Epithelial cell of prostate (primary cell): ENCODE results near the gene CDH20.

ENCODE experiments used
- DNase-seq: peaks from one replicate; pipeline ENCODE4 v3.0.0-alpha.2; 2011; ENCODE audit warnings: low read depth, low spot score
- H3K27ac ChIP-seq: fragments of 450-650 bp; 2 replicates; pipeline ENCODE4 v1.5.1; 2017; ENCODE audit warnings: mild to moderate bottlenecking

Gene CDH20

DNA sequence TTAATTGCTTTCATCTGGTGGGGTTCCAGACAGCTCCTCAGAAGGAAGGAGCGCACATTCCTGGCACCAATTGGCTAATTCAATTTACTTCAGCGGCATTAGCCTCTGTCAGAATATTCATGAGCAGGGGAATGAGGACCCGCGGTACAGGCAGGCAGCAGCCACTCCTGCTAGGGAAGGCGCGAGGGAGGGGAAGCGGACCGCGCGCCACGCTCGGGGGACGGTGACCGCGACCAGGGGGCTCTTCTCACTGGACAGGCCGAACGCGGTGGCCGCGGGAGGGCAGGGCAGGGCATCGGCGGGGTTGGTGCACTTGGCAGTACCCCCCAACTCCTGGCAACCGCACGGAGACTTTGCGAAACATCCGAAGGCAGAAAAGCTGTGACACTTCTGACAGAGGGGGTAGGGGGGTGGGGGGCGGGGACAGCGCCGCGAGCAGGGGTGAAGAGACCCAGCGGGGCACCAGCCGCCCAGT lies at the start of gene CDH20:
Gene CDH20, plus strand, starts transcription at position 160 of the 475 bp plus-strand sequence.
- no peak within 1 kb of the TSS for H3K27ac ChIP-seq
- no peak for DNase-seq

DNA sequence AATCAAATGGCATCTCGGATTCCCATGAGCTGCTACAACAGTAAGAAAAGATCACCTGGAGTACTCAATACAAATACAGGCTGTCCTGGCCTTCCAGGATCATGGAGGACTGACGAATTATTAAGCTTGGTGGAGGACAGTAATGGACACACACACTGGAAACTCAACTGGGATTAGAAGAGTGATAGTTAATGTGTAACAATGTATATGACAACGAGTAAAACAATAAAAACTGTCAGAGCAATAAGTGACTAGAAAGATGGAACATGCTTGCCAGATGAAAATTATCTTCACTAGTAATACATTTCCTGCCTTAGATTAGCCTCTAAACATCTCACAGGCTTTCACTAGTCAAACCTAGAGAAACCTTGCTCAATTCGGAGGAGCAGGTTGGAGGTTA lies 49.2 kb upstream of the CDH20 start:
- no peak overlapping the region for H3K27ac ChIP-seq

DNA sequence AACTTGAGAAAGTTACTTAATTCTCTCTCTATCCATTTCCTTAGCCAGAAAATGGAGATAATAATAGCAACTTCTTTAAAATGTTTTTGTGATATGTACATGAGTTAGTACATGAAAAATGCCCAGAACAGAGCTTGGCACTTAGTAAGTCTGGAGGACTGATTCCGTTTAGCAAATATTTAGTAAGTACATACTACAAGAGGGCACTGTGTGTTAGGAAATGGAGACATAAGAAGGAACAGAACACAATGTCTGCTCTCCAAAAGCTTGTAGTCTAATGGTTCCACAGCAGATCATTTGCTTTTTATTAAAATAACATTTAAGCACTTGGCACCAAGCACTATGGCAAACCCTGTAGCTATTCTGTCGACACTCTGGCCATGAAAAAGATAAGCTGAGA lies 47.5 kb upstream of the CDH20 start:
- H3K27ac ChIP-seq, result no peak overlapping the region
- no peak for DNase-seq

More for the DNA sequence above, 49.2 kb upstream of the CDH20 start:
- DNase-seq, result no peak

DNA sequence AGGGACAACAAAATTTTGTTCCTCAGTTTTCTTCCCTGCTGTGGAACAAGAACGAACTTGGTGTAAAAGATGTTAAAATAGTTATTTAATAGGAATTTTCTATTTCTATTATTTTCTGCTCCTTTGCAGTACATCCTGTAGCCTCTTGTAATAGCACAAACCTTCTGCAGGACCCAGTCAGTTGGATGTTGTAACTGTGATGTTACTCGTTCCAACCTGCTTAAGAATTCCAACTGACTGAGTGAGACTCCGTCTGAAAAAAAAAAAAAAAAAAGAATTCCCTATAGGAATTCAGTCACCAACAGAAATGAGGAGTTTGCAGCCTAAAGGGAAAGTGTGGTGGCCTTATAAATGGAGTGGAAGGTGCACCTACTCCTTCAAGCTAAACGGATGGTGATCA lies 46.4 kb upstream of the CDH20 start:
- DNase-seq, result peak; percentile 22
- H3K27ac ChIP-seq, result no peak overlapping the region

DNA sequence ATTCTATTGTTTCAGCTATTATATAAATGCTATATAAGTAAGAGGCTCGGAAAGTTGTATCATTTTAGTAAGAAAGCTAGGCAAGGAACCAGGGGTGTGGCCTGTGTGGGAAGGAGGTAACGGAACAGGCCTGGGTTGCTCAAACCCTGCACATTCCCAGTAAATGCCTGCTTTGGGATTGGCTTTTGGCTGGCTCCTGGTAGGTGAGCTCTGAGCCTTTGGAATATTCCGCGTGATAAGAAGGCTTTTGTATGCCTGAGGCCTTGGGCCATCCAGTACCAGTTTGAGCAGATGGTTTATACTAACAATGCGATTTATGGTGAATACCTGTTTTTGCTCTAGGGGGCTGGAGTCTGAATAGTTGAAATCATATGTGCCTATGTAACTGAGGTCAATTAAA lies 42.6 kb upstream of the CDH20 start:
- DNase-seq, result no peak
- H3K27ac ChIP-seq, result no peak overlapping the region

DNA sequence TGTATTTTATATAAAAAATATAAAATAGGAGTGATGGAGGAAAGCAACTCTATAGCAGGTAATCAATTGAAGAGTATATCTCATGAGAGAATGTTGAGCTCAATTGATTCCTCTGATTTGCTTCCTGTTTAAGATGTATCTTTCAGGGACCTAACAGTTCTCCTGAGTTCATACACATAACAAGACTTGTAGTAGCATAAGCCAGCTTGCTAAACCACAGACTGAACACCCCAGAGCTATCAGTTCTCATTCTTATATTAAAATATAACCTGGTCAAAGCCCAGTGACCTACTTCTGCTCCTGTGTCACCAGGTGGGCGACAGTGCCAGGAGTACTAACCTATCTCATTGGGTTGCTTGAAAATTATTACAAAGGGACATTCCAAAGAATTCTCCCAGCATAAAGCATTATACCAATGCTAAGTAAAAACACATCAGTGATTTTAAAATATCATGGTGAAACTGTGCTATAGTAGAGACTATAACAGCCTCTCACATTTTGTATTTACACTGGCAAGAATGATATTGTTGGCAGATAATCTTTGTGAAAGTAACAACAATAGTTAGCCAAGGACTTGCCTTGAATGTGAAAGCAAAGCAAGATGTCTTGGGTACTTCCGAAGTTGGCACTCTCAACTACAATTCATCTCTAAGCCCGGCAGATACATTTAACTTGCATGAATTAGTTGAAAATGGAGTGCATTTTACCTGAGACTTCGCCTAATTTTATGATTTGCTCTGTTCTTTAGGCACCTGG lies 40.8 kb upstream of the CDH20 start:
- no peak for DNase-seq
- H3K27ac ChIP-seq, result no peak overlapping the region

DNA sequence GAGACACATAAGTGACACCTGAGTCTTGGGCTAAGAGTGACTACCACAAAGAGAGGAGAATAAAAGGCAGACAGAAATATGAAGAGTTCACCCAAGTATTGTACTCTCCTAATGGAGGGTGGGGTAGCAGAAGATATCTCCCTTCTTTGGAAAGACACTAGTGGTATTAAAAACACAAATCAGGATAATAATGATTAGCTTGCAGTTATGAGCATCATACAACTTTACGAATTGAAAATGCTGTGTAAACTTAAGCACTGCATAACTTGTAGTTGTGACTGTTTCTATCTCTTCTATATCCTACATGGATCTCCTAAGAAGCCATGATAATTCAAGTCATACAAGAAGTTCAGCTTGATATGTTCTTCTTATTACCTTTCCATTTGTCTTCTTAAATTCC lies 38.1 kb upstream of the CDH20 start:
- no peak overlapping the region for H3K27ac ChIP-seq
- no peak for DNase-seq

DNA sequence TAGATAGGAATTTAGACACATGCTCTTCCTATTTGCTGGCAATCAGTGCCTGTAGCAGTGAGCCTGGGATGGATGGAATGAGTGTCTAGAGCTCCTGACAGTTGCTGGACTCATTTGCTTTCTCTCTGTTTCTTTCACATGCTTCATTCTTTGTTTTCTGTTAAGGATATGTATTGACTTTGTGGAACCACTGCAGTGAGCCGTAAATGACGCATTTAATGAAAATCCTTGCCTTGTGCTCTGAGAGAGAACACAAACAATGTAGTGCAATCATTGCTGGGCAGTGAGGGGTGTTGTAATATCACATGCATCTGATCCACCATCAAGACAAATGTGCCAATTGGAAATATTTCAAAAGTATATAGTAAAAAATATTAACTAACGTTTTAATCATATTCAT lies 25.2 kb upstream of the CDH20 start:
- DNase-seq, result no peak
- H3K27ac ChIP-seq, result no peak overlapping the region

DNA sequence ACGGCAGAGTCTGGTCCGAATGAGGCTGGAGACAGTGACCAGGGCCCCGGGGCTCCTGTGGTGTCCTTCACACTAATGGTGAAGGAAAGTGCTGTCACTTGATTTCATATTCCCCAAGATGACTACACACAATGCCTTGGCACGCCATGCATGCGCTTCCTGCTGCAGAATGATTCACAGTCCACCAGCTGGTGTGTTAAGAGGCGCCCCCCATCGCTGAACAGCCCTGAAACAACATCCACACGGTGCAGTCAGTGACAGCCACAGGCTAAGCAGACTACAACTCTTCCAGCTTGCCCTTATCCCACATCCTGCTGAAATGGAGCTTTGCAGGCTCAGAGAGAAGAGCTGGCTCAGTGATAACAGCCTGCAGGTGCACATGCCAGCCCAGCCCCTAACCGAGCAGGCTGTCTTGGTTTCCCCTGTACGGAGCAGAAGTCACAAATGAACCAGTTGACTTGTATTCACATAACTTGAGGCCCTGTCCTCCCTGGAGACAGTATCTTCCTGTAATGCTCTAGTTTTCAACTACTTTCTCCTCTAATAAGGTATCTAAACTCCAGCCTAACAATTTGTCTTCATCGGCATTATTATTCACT lies 24.3 kb upstream of the CDH20 start:
- no peak for DNase-seq
- H3K27ac ChIP-seq, result no peak overlapping the region

DNA sequence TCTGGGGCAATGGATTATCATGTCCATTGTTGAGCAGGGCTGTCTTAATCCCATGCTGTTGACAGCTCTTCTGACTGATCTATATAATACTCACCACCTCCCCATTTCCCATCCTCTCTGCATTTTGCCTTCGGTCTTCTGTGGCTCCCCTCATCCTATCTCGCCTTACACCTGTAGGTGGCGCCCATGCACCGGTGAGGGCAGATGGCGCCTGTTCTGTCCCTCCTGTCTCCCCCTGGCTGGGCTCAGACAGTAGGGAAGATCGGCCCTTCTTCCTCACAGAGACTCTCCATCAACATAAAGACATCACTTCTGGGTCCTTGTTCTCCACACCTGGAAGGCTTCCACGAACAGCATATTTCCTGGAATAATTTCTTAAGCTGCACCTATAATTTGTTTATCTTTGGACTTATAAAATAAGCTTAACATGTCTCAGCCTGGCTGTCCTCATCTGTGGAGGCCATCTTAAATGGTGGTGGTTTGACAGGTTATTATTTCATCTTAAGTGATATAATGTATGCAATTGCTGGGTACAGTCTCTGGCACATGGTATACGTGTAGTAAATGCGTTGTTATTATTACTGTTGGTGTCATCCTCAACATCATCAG lies 10.9 kb upstream of the CDH20 start:
- no peak for DNase-seq
- H3K27ac ChIP-seq, result no peak overlapping the region

DNA sequence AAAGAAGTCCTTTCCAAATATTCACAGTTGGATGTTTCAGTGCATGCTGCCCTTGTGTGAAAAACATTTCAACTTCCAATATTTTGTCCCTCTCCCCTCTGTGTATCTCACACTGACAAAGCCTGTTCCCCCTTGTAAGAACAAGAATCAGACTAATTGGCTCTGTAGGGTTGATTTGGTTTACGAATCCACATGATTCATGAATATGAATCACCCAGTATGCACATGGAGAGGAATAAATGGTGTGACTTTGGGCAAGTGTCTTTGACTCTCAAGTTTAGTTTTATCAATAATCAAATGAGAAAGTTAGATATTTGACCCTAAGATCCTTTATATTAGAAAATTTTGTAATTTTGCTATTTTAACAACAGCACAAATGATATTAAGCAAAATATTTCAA lies 9.3 kb upstream of the CDH20 start:
- DNase-seq, result no peak
- no peak overlapping the region for H3K27ac ChIP-seq

DNA sequence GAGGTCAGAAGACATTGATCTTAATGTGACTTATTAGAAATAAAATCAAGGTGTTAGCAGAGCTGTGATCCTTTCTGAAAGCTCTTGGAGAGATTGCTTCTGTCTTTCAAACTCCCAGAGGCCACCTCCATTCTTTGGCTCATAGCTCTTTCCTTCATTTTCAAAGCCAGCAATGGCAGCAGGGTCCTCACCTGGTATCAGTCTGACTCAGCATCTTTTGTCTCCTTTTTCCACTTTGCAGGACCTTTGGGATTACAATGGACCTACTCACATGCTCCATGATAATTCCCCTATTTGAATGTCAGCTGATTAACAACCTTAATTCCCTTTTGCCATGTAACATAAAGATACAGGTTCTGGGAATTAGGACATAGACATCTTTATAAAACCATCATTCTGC lies 6.8 kb upstream of the CDH20 start:
- no peak for DNase-seq

DNA sequence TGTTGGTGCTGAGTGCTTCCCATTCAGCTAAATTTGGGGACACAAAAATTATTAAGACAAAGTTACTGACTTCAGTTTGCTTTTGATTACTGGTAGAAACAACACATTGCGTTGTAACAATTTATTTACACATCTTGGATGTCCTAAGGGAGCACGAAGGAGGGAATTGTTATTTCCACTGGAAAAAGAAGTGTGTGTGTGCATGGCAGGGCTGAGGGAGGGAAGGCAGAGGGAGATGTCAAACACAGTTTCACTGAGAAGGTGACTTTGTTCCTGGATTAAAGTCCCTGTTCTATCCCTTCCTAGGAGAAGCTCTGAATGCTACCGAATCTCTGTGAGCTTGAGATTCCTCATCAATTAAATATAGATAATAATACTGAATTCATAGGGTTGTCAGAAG lies 3.8 kb upstream of the CDH20 start:
- no peak for DNase-seq
- no peak overlapping the region for H3K27ac ChIP-seq

More for the DNA sequence above, 6.8 kb upstream of the CDH20 start:
- no peak overlapping the region for H3K27ac ChIP-seq

DNA sequence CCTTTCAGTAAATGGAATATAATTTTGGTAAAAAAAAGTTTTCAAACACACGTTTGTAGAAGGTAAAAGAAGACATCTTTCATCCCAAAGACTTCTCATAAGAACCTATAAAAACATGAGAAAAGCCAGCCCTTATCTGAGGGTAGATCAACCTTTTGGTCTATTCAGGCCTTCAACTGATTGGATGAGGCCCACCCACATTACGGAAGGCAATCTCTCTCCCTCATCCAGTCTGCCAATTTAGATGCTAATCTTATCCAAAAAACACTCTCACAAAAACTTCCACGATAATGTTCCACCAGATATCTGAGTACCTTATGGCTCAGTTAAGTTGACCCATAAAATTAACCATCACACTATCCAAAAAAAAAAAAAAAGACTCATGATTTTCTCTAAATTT lies 2.2 kb upstream of the CDH20 start:
- no peak for DNase-seq
- H3K27ac ChIP-seq, result no peak overlapping the region

DNA sequence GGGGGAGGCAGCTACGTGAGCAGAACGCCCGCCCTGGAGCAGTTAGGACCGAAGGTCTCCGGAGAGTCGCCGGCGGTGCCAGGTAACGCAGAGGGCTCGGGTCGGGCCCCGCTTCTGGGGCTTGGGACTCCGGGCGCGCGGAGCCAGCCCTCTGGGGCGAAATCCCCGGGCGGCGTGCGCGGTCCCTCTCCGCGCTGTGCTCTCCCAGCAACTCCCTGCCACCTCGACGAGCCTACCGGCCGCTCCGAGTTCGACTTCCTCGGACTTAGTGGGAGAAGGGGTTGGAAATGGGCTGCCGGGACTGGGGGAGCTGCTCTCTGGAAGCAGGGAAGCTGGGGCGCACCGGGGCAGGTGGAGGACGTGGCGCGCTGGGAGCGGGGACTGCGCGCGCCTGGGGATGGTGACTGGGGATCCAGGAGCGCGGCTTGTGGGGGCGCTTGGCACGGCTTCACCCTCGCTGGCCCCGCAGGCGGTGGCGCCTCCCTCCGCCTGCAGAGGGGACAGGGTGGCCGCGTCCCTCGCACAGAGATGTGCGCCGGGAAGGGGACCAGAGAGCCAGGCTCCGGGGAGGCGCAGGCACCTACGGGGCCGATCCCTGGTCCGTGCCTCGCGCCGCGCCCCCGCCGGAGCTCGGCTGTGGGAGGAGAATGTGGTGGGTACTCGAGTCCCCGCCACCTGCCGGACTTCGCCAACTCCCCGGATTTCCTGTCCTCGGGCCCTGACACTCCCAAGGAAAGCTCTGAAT lies 688 bp downstream of the CDH20 start:
- no peak for DNase-seq

DNA sequence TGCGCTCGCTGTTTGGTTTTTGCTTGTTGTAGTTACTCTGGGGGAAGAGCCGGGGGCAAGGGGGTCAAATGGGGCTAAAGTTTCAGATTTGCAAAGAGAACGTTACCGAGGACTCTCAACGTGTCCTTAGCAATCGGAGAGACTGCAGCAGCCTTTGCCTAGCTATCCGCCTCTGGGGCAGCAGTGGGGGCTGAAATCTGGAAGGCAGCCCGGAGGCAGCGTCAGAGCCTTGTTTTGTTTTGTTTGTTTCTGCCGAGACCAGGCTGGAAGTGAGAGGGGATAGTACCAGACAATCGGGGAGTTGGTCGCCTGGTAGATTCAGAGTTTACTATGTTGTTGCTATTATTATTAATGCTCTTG lies 1.2 kb downstream of the CDH20 start:
- no peak overlapping the region for H3K27ac ChIP-seq
- no peak for DNase-seq

More for the DNA sequence above, 688 bp downstream of the CDH20 start:
- H3K27ac ChIP-seq, result no peak overlapping the region

DNA sequence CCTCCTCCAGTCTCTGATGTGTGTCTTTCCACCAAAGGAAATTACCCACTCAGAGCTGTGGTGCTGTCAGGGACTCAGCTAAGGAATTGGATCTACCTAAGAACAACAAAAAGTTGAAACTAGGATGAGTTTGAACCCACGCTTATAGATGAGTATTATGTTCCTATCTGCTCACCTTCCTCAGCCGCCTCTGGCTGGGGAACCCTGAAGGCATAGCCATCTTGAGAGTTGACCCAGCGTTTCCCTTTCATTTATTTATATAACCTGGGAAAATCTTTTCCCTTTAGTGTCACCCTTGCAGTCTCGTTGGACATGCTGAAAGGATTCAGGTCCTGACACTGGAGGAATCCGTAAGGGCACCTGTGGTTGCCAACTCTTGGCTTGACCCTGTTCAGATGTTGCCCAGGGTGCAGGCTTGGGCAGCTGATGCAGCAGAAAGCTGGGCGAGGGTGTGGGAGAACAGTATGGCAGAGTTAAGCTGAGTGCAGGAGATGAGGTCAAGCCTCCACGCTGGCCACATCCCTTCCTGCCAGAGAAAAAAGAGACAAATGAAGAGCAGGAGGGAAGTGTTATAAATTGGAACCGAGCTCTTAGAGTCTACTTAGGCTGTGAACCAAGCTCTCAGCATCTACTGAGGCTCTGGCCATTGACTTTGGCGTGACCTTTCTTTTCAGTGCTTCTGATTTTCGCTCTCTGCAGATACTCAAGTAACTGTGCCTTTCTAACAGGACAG lies 1.9 kb downstream of the CDH20 start:
- H3K27ac ChIP-seq, result no peak overlapping the region
- no peak for DNase-seq

DNA sequence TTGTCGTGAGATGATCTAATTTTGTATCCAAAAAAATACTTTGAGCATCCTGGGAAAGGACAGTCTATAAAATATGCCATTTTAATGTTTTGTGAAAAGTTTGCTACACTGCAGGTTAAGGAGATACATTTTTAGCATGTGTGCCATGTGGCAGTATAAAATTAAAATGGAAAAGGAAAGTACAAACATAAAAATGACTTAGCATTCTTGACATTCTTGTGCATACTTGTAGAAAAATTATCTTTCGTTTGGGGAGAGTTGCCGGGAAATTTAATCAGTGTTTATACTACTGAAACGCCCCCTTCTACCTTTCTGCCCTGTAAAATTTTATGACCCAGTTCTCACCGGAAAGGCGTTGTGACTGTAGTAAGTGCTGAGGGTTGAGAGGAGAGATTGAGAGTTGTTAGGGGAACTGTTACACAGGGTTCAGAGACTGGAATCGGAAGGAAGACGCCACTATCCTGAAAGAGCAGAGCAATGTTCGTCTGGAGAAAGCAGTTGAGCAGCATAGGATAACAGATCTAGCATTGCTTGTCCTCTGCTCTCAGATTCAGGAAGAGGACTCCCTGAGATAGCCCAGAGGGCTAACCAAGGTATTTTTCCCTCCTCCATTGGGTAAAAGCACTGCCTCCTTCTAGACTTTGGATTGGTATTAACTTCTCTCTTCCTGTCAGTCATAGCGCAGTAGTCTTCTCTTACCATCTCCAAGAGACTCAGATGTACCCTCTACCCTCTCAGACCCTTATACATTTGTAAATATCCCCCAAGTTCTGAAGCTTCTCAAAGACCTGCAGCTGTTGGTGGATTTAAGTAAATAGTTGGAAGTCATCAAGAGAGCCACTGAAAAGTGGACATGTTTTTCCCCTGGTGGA lies 2.7 kb downstream of the CDH20 start:
- DNase-seq, result no peak
- no peak overlapping the region for H3K27ac ChIP-seq

DNA sequence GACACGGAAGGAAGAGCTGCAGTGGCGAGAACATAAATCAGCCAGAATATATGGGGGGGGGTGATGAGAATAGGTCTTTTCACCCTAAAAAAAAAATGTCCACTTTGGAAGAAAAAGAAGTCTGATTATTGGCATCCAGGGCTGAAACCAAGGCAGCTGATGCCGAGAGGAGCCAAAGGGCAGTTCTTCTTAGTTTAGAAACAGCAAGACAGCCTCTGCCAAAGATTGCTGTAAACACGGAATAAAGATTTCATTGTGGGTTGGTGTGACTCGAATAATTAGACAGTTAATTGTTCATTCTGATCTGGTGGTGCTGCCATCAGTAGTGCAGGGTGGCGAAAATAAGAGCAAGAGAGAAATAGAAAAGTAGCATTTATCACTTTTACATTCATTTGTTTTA lies 3.5 kb downstream of the CDH20 start:
- no peak overlapping the region for H3K27ac ChIP-seq
- no peak for DNase-seq
